Measurements from ENCODE around the gene PATL2. TPM values are rescaled to one million over a fixed set of nuclear protein-coding genes. Genes with fewer than 3 reads are reported as not detected.

Gene PATL2
- total and polyA plus RNA-seq, 10 donors = 17.0 to 64.2 (median 28.9) TPM

DNA sequence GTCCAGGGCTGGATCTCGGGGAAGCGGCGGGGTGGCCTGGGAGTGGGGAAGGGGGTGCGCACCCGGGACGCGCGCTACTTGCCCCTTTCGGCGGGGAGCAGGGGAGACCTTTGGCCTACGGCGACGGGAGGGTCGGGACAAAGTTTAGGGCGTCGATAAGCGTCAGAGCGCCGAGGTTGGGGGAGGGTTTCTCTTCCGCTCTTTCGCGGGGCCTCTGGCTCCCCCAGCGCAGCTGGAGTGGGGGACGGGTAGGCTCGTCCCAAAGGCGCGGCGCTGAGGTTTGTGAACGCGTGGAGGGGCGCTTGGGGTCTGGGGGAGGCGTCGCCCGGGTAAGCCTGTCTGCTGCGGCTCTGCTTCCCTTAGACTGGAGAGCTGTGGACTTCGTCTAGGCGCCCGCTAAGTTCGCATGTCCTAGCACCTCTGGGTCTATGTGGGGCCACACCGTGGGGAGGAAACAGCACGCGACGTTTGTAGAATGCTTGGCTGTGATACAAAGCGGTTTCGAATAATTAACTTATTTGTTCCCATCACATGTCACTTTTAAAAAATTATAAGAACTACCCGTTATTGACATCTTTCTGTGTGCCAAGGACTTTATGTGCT lies 721 bp upstream of the PATL2 start:
- H3K9me3 ChIP-seq = no peaks in the 10 kb centered on the region
- peak overlapping the region; percentile 98 to 100 (median 100) for H3K27ac ChIP-seq
- DNase-seq = peak; percentile 93
- no peaks in the 10 kb centered on the region for H3K27me3 ChIP-seq (replicated peaks in 1 of 7)
- intact Hi-C loops (cut with DNase I; ENCODE audit: low total_unique reads) = loop anchor here (5.0 kb wide), 1 partner anchor 45 kb away; no protein-coding TSS in a partner anchor
- H3K4me3 ChIP-seq = peak overlapping the region; percentile 68 to 96 (median 89)
- H3K36me3 ChIP-seq = peaks cover 5 to 59% (median 27%) of the 10 kb centered on the region in 6 donors
- 0 to 1% (median 0%) methylated on average over 22 to 46 of the region's 46 CpGs for WGBS, 5 donors
- TF ChIP-seq, protein P1, sequence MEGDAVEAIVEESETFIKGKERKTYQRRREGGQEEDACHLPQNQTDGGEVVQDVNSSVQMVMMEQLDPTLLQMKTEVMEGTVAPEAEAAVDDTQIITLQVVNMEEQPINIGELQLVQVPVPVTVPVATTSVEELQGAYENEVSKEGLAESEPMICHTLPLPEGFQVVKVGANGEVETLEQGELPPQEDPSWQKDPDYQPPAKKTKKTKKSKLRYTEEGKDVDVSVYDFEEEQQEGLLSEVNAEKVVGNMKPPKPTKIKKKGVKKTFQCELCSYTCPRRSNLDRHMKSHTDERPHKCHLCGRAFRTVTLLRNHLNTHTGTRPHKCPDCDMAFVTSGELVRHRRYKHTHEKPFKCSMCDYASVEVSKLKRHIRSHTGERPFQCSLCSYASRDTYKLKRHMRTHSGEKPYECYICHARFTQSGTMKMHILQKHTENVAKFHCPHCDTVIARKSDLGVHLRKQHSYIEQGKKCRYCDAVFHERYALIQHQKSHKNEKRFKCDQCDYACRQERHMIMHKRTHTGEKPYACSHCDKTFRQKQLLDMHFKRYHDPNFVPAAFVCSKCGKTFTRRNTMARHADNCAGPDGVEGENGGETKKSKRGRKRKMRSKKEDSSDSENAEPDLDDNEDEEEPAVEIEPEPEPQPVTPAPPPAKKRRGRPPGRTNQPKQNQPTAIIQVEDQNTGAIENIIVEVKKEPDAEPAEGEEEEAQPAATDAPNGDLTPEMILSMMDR (IDR thresholded peaks at IDR 0.05 in 8 of 11, conservative IDR thresholded peaks at IDR 0.05 in 3 of 11) = no peak
- TF ChIP-seq POLR2AphosphoS5 (IDR thresholded peaks at IDR 0.05) = no peak
- no peak for TF ChIP-seq POLR2A (IDR thresholded peaks at IDR 0.05)
- peaks cover 30 to 72% (median 49%) of the 10 kb centered on the region in 6 donors for H3K4me1 ChIP-seq

DNA sequence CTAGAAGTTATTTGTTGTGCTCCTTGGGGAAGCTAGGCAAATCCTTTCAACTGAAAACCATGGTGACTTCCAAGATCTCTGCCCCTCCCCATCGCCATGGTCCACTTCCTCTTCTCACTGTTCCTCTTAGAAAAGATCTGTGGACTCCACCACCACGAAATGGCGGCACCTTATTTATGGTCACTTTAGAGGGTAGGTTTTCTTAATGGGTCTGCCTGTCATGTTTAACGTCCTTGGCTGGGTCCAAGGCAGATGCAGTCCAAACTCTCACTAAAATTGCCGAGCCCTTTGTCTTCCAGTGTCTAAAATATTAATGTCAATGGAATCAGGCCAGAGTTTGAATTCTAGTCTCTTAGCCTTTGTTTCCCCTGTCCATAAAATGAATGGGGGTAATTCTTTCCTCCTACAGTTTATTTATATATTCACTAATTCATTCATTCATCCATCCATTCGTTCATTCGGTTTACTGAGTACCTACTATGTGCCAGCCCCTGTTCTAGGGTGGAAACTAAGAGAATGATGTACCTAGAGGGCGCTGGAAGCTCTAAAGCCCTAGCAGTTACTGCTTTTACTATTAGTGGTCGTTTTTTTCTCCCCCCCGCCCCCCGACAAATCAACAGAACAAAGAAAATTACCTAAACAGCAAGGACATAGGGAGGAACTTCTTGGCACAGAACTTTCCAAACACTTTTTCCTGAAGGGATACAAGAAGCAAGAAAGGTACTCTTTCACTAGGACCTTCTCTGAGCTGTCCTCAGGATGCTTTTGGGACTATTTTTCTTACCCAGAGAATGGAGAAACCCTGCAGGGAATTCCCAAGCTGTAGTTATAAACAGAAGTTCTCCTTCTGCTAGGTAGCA lies 657 bp downstream of the PATL2 start:
- H3K9me3 ChIP-seq = no peaks in the 10 kb centered on the region
- H3K27me3 ChIP-seq (replicated peaks in 1 of 7) = no peaks in the 10 kb centered on the region
- peaks cover 17 to 58% (median 35%) of the 10 kb centered on the region in 6 donors for H3K4me1 ChIP-seq
- peak overlapping the region; percentile 98 to 100 (median 100) for H3K27ac ChIP-seq
- TF ChIP-seq, protein P1 (IDR thresholded peaks at IDR 0.05 in 8 of 11, conservative IDR thresholded peaks at IDR 0.05 in 3 of 11) = peak in 7 of 11 experiments; percentile 18 to 50 (median 35)
- TF ChIP-seq POLR2A (IDR thresholded peaks at IDR 0.05) (peak in 1 of 3 donors; percentile 13), POLR2AphosphoS5 (IDR thresholded peaks at IDR 0.05) (peak in 1 of 3 donors; percentile 53)
- peaks cover 0 to 50% (median 14%) of the 10 kb centered on the region in 6 donors for H3K36me3 ChIP-seq
- intact Hi-C loops (cut with DNase I; ENCODE audit: low total_unique reads) = loop anchor here (5.0 kb wide), 1 partner anchor 43 kb away; no protein-coding TSS in a partner anchor
- WGBS, 5 donors = 3 to 11% (median 8%) methylated on average over 11 of the region's 11 CpGs
- H3K4me3 ChIP-seq = peak overlapping the region; percentile 68 to 96 (median 89)
- peak; percentile 88 for DNase-seq

DNA sequence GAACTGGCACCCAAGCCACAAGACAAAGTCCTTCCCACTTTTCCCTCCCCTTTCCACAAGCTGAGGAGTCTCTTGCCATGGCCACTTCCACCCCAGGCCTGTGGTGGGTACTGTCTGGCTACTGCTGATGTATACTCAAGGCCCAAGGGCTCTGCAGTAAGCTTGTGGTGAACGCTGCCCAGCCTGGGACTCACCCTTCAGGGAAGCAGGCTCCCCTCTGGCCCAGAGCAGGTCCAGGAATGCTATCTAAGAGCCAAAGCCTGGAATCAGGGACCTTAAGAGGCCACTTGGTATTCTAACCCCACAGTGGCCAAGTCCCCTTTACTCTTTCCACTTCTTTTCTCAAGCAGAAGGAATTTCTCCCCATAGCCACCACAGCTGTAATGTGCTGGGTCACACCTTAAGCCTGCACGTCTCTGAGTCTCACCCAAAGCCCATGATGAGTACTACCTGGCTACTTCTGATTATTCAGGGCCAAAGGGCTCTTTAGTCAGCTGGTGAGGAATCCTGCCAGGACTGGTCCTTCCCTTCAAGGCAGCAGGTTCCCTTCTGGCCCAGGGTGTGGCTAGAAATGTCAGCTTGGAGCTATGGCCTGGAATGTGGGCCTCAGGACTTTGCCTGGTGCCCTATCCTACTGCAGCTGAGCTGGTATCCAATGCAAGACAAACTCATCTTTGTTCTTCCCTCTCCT lies 4.0 kb downstream of the PATL2 start:
- intact Hi-C loops (cut with DNase I; ENCODE audit: low total_unique reads) = no loop called here
- H3K4me1 ChIP-seq = peaks cover 8 to 33% (median 14%) of the 10 kb centered on the region in 6 donors
- no peak overlapping the region for H3K4me3 ChIP-seq
- no peaks in the 10 kb centered on the region for H3K27me3 ChIP-seq (replicated peaks in 1 of 7)
- peaks cover 0 to 19% (median 4%) of the 10 kb centered on the region in 8 donors for H3K9me3 ChIP-seq
- H3K27ac ChIP-seq = no peak overlapping the region
- DNase-seq = no peak
- peaks cover 0 to 17% (median 0%) of the 10 kb centered on the region in 6 donors for H3K36me3 ChIP-seq
- no peak for TF ChIP-seq POLR2A (IDR thresholded peaks at IDR 0.05)
- TF ChIP-seq, protein P1 (IDR thresholded peaks at IDR 0.05 in 8 of 11, conservative IDR thresholded peaks at IDR 0.05 in 3 of 11) = no peak
- no peak for TF ChIP-seq POLR2AphosphoS5 (IDR thresholded peaks at IDR 0.05)
- WGBS, 5 donors = 96 to 100% (median 97%) methylated on average over 1 to 2 of the region's 2 CpGs

All from spleen (tissue), 11 donors.